ENCODE data around the gene KATNAL2.

GRCh38 chr18:46886893-46887292 lies 30.5 kb upstream of the KATNAL2 start:
- TF ChIP-seq CTCF (conservative IDR thresholded peaks at IDR 0.05; ENCODE audit: low read depth, low read length) (no peak), EZH2 (IDR thresholded peaks at IDR 0.05; ENCODE audit: low read length, unreplicated experiment) (no peak)

Measured in PC-3 (cell line).